HCT116 (cell line): ENCODE measurements around the gene ADCY10.

Source experiments
- POLR2A ChIP-seq: IDR thresholded peaks from 2 replicates; pipeline ENCODE4 v1.7.0; 2011; ENCODE audit warnings: borderline replicate concordance; ENCODE audit not compliant: insufficient read depth, insufficient read length; ENCODE audit errors: extremely low read depth
- TF ChIP-seq, protein P1 (sequence below), 3 experiments: fragments of 200-600 bp in 1 of 3; sonication (generic) in 1 of 3; IDR thresholded peaks in 2 of 3; conservative IDR thresholded peaks in 1 of 3; 2 replicates each; pipeline ENCODE4 v1.5.1; 2012 to 2017; ENCODE audit warnings: low read depth in 2 of 3, low read length in 2 of 3, antibody characterized with exemption in 1 of 3, borderline replicate concordance in 1 of 3, control low read depth in 1 of 3, mild to moderate bottlenecking in 1 of 3, mixed read lengths in 1 of 3, mixed run types in 1 of 3, moderate library complexity in 1 of 3; ENCODE audit not compliant: insufficient read depth in 1 of 3

- TF ChIP-seq POLR2A: no peak
- TF ChIP-seq, protein P1, sequence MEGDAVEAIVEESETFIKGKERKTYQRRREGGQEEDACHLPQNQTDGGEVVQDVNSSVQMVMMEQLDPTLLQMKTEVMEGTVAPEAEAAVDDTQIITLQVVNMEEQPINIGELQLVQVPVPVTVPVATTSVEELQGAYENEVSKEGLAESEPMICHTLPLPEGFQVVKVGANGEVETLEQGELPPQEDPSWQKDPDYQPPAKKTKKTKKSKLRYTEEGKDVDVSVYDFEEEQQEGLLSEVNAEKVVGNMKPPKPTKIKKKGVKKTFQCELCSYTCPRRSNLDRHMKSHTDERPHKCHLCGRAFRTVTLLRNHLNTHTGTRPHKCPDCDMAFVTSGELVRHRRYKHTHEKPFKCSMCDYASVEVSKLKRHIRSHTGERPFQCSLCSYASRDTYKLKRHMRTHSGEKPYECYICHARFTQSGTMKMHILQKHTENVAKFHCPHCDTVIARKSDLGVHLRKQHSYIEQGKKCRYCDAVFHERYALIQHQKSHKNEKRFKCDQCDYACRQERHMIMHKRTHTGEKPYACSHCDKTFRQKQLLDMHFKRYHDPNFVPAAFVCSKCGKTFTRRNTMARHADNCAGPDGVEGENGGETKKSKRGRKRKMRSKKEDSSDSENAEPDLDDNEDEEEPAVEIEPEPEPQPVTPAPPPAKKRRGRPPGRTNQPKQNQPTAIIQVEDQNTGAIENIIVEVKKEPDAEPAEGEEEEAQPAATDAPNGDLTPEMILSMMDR (IDR thresholded peaks at IDR 0.05 in 2 of 3, conservative IDR thresholded peaks at IDR 0.05 in 1 of 3; ENCODE audit: borderline replicate concordance in 1 of 3, insufficient read depth in 1 of 3, low read depth in 2 of 3, low read length in 2 of 3): no peak
Measured at GRCh38 chr1:167836197-167836596, 77.7 kb downstream of the ADCY10 start.
